Endothelial cell of umbilical vein (primary cell): Measurements from ENCODE around the gene PLAC8L1. TPM values are rescaled to one million over a fixed set of nuclear protein-coding genes. Genes with fewer than 3 reads are reported as not detected.

Source experiments
- BruUV-seq: library from RNA; stranded (reverse); fragments of 400-500 nt; replicated peaks from 2 replicates; lab custom pipeline; 2021; lab: Mats Ljungman, UMichigan
- CTCF ChIA-PET: fragments of 300-600, 350-600 bp; sonication (Branson Sonifier 250); formaldehyde crosslinking; loops from one replicate; lab custom pipeline; 2021; ENCODE audit warnings: antibody characterized with exemption, inconsistent platforms; lab: Charles Lee
- POLR2A ChIA-PET: fragments of 300-600, 350-600 bp; sonication (Branson Sonifier 250); formaldehyde crosslinking; loops from one replicate; lab custom pipeline; 2021; ENCODE audit warnings: antibody characterized with exemption, inconsistent platforms; lab: Charles Lee
- DNase-seq: peaks from one replicate; pipeline ENCODE4 v3.0.0-alpha.2; 2011; ENCODE audit warnings: low read depth, low spot score
- FAIRE-seq: peaks from 2 replicates; lab custom pipeline; 2011; peaks lifted over from hg19 to GRCh38; lab: Jason Lieb, UNC
- H2AFZ ChIP-seq: 2 replicates; pipeline ENCODE4 v1.6.0; 2012; ENCODE audit warnings: low read depth, low read length, control low read depth, inconsistent platforms
- H3K27ac ChIP-seq: 2 replicates; pipeline ENCODE4 v1.5.1; 2011; ENCODE audit warnings: low read depth, mild to moderate bottlenecking, control low read depth, low read length, moderate library complexity; ENCODE audit not compliant: insufficient read depth
- H3K27me3 ChIP-seq, 2 experiments: 2 replicates each; pipeline versions ENCODE4 v1.6.0 to v1.6.1; 2011; ENCODE audit warnings: low read length in 2 of 2, mixed read lengths in 1 of 2; ENCODE audit not compliant: control insufficient read depth in 2 of 2, insufficient read depth in 2 of 2
- H3K36me3 ChIP-seq, 2 experiments: 2 replicates in 1 of 2; 3 replicates in 1 of 2; pipeline ENCODE4 v1.5.1; 2011; ENCODE audit warnings: low read length in 2 of 2, mild to moderate bottlenecking in 1 of 2, moderate library complexity in 1 of 2; ENCODE audit not compliant: control insufficient read depth in 2 of 2, insufficient read depth in 2 of 2; ENCODE audit errors: extremely low read depth in 1 of 2
- H3K4me1 ChIP-seq: 3 replicates; pipeline ENCODE4 v1.5.1; 2011; ENCODE audit warnings: mild to moderate bottlenecking, low read length; ENCODE audit not compliant: control insufficient read depth, insufficient read depth; ENCODE audit errors: extremely low read depth
- H3K4me2 ChIP-seq: 2 replicates; pipeline ENCODE4 v1.6.1; 2011; ENCODE audit warnings: low read length, control low read depth, mixed read lengths; ENCODE audit not compliant: insufficient read depth
- H3K4me3 ChIP-seq, 3 experiments: fragments of 200-600 bp in 1 of 3; sonication (generic), shearing (Covaris generic) in 1 of 3; replicated peaks in 1 of 3; 2 replicates each; pipeline ENCODE4 v1.5.1; 2011 to 2016; ENCODE audit warnings: control low read depth in 3 of 3, low read length in 3 of 3, mild to moderate bottlenecking in 2 of 3, inconsistent platforms in 1 of 3, low read depth in 1 of 3, moderate library complexity in 1 of 3; ENCODE audit not compliant: insufficient read depth in 1 of 3
- H3K79me2 ChIP-seq: 2 replicates; pipeline ENCODE4 v1.6.0; 2012; ENCODE audit warnings: low read length, inconsistent platforms; ENCODE audit not compliant: control insufficient read depth, insufficient read depth
- H3K9ac ChIP-seq: replicated peaks from 2 replicates; pipeline ENCODE3; 2011; ENCODE audit warnings: low read length, control low read depth; ENCODE audit not compliant: insufficient read depth; ENCODE audit errors: extremely low read depth
- H3K9me1 ChIP-seq: replicated peaks from 3 replicates; pipeline ENCODE4 v1.6.0; 2011; ENCODE audit warnings: mild to moderate bottlenecking, low read length; ENCODE audit not compliant: control insufficient read depth, insufficient read depth; ENCODE audit errors: extremely low read depth
- H3K9me3 ChIP-seq: replicated peaks from 2 replicates; pipeline ENCODE4 v1.5.1; 2012; ENCODE audit warnings: low read length, inconsistent platforms; ENCODE audit not compliant: control insufficient read depth, insufficient read depth
- H4K20me1 ChIP-seq: replicated peaks from 2 replicates; pipeline ENCODE3; 2011; ENCODE audit warnings: mild to moderate bottlenecking, low read length; ENCODE audit not compliant: control insufficient read depth, insufficient read depth; ENCODE audit errors: extremely low read depth
- FOS ChIP-seq: IDR thresholded peaks from 2 replicates; pipeline ENCODE4 v1.6.1; 2011; ENCODE audit warnings: mild to moderate bottlenecking, low read length, moderate library complexity, borderline replicate concordance; ENCODE audit not compliant: insufficient read depth
- JUN ChIP-seq: IDR thresholded peaks from 2 replicates; pipeline ENCODE4 v1.6.1; 2011; ENCODE audit warnings: borderline replicate concordance, low read depth; ENCODE audit not compliant: insufficient read length, insufficient read depth
- POLR2A ChIP-seq: IDR thresholded peaks from 2 replicates; pipeline ENCODE4 v1.6.1; 2012; ENCODE audit warnings: low read depth, mild to moderate bottlenecking, control low read depth, low read length
- POLR2AphosphoS5 ChIP-seq: IDR thresholded peaks from 2 replicates; pipeline ENCODE4 v1.6.1; 2012; ENCODE audit warnings: low read depth, mild to moderate bottlenecking, control low read depth, low read length, moderate library complexity; ENCODE audit not compliant: insufficient read depth
- dilution Hi-C: fragments of 300-500 bp; cut with MboI; formaldehyde crosslinking; loops from one replicate; pipeline ENCODE4 v1.15.0; 2019; ENCODE audit warnings: low sequenced_read_pairs; ENCODE audit not compliant: extremely low pct_ligation_motif_present
- intact Hi-C: fragments of 100-400 bp; cut with micrococcal nuclease; formaldehyde crosslinking; loops from one replicate; pipeline ENCODE4 v1.10.0; 2022
- polyA plus RNA-seq, 4 experiments: library from polyadenylated mRNA; depleted of rRNA in 3 of 4; stranded (reverse) in 3 of 4; unstranded in 1 of 4; fragments of >200 nt; gene quantifications; 2 replicates each; pipeline versions ENCODE4 v1.2.1 to v1.2.3, GENCODE V29; 2011 to 2012; ENCODE audit warnings: missing spikeins in 1 of 4
- total RNA-seq: library from RNA; stranded (reverse); gene quantifications from 2 replicates; pipeline ENCODE4 v1.2.3, GENCODE V29; 2021
- TF ChIP-seq, protein P1 (sequence below), 2 donors: IDR thresholded peaks; 1 replicate in 1 of 2; 2 replicates in 1 of 2; pipeline ENCODE4 v1.5.1; 2011; ENCODE audit warnings: low read length in 2 of 2, mild to moderate bottlenecking in 2 of 2, moderate library complexity in 2 of 2, control low read depth in 1 of 2, inconsistent platforms in 1 of 2, low read depth in 1 of 2; ENCODE audit not compliant: insufficient read depth in 1 of 2; ENCODE audit errors: extremely low read depth in 1 of 2

The PLAC8L1 gene
- total and polyA plus RNA-seq, 2 donors (not counting 3 experiments of a cell fraction or from before 2014, with no cell fraction given), result 0.80 to 0.99 TPM

DNA sequence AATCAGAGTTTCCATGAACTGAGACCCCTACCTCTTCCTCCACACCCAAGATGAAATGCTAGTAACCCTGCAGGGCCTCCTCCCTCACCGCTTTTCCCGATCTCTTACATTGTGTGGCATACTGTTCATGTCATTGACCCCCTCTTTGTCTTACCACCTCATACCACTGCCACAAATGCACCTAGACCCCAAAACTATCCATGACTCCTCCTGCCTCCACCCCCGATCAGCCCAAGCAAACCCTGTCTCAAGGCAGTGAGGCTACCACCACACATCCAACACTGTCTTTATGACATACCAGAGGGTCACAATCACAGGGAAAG is 55.7 kb downstream of the PLAC8L1 start:
- no peak overlapping the region for H3K4me3 ChIP-seq
- no peaks in the 10 kb centered on the region for H3K79me2 ChIP-seq
- no peaks in the 10 kb centered on the region for H4K20me1 ChIP-seq
- H3K36me3 ChIP-seq, result no peaks in the 10 kb centered on the region
- H2AFZ ChIP-seq, result no peak overlapping the region
- H3K27me3 ChIP-seq, result peaks cover 0 to 8% of the 10 kb centered on the region in 2 experiments
- no TSS peak for BruUV-seq
- POLR2A ChIA-PET, result no interaction called here
- intact Hi-C loops, result loop anchor here (1.0 to 5.0 kb wide), 11 partner anchors 127 to 1845 kb away; partner anchors contain the start of gene PRELID2
- dilution Hi-C loops, result no loop called here
- FAIRE-seq (no peak), DNase-seq (no peak)
- no peak overlapping the region for H3K27ac ChIP-seq
- H3K9me1 ChIP-seq, result no peaks in the 10 kb centered on the region
- H3K4me2 ChIP-seq, result no peak overlapping the region
- H3K9ac ChIP-seq, result no peak overlapping the region
- H3K4me1 ChIP-seq, result no peaks in the 10 kb centered on the region
- CTCF ChIA-PET, result interaction anchor here (1.0 to 2.5 kb wide), 9 partner anchors 8 to 1846 kb away, joined by 3 to 25 read pairs (median 11); no protein-coding TSS in a partner anchor
- H3K9me3 ChIP-seq, result no peaks in the 10 kb centered on the region
- TF ChIP-seq POLR2A, result no peak
- no peak for TF ChIP-seq FOS
- TF ChIP-seq POLR2AphosphoS5, result no peak

DNA sequence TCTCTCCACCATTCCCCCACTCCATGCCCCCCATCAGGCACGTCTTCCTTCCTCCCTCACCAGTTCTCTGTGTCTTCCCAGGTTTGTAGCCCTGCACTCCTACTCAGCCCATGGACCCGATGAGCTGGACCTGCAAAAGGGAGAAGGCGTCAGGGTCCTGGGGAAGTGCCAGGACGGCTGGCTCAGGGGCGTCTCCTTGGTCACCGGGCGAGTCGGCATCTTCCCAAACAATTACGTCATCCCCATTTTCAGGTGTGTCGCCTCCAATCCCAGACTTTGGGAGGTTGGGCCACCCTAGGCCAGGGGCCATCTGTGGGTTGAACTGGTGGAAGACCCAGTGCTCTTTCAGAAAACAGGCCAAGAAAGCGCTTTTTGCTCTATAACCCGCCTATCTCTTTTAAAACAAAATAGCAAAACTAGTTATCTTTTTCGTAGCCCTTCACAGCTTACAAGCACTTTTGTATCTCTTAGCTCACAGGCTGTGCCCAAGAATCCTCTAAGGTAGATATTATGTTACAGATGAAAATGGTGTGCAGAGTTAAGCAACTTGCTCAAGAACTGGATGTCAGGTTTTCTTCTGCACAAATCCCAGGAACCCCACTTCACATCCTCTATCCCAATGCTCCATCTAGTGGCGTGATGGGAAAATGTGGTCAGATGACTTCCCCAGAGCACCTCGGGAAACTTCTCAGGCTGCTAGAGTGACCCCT is 56.2 kb downstream of the PLAC8L1 start:
- peaks cover 0 to 6% of the 10 kb centered on the region in 2 experiments for H3K27me3 ChIP-seq
- H3K36me3 ChIP-seq, result no peaks in the 10 kb centered on the region

More for the DNA sequence above, 56.2 kb downstream of the PLAC8L1 start:
- ChIA-PET POLR2A (no interaction called here), CTCF (interaction anchor here (1.6 to 3.0 kb wide), 5 partner anchors 214 to 367 kb away, joined by 4 to 20 read pairs (median 10); partner anchors contain the start of gene PRELID2)
- H3K4me2 ChIP-seq, result no peak overlapping the region
- H4K20me1 ChIP-seq, result no peaks in the 10 kb centered on the region
- TF ChIP-seq, protein P1, sequence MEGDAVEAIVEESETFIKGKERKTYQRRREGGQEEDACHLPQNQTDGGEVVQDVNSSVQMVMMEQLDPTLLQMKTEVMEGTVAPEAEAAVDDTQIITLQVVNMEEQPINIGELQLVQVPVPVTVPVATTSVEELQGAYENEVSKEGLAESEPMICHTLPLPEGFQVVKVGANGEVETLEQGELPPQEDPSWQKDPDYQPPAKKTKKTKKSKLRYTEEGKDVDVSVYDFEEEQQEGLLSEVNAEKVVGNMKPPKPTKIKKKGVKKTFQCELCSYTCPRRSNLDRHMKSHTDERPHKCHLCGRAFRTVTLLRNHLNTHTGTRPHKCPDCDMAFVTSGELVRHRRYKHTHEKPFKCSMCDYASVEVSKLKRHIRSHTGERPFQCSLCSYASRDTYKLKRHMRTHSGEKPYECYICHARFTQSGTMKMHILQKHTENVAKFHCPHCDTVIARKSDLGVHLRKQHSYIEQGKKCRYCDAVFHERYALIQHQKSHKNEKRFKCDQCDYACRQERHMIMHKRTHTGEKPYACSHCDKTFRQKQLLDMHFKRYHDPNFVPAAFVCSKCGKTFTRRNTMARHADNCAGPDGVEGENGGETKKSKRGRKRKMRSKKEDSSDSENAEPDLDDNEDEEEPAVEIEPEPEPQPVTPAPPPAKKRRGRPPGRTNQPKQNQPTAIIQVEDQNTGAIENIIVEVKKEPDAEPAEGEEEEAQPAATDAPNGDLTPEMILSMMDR (IDR thresholded peaks at IDR 0.05; ENCODE audit: extremely low read depth in 1 of 2, insufficient read depth in 1 of 2, low read depth in 1 of 2, low read length in 2 of 2), result peak; percentile 75
- TF ChIP-seq JUN, result no peak
- no peaks in the 10 kb centered on the region for H3K79me2 ChIP-seq
- DNase-seq (peak; percentile 74), FAIRE-seq (peak; percentile 83)
- H2AFZ ChIP-seq, result no peak overlapping the region
- no peaks in the 10 kb centered on the region for H3K9me1 ChIP-seq
- H3K27ac ChIP-seq, result no peak overlapping the region
- no peak overlapping the region for H3K4me3 ChIP-seq
- no peaks in the 10 kb centered on the region for H3K4me1 ChIP-seq
- no peaks in the 10 kb centered on the region for H3K9me3 ChIP-seq
- no TSS peak for BruUV-seq
- dilution Hi-C loops (no loop called here), intact Hi-C loops (loop anchor here (1.0 to 5.0 kb wide), 10 partner anchors 141 to 1845 kb away; partner anchors contain the start of gene PRELID2)
- H3K9ac ChIP-seq, result no peak overlapping the region
